Aorta (tissue), 5 donors: ENCODE results near the gene DAD1. TPM values are rescaled to one million over a fixed set of nuclear protein-coding genes. Genes with fewer than 3 reads are reported as not detected.
A peak's percentile ranks its signal among the peaks of the same experiment; 100 is the strongest.

Experiments used
- ATAC-seq: fragments of 200-7000 bp; cut with Tn5 transposase; one replicate; pipeline ENCODE4 v1.9.1; 2022; ENCODE audit warnings: moderate library complexity; ENCODE audit not compliant: low FRiP score
- DNase-seq, 2 donors: peaks; one replicate each; pipeline ENCODE4 v3.0.0-alpha.2; 2020
- H3K27ac ChIP-seq, 2 donors: one replicate each; pipeline ENCODE4 v1.5.1; 2013; ENCODE audit warnings: low read length in 2 of 2, mild to moderate bottlenecking in 2 of 2, moderate library complexity in 2 of 2, control low read depth in 1 of 2, inconsistent platforms in 1 of 2, low read depth in 1 of 2
- H3K27me3 ChIP-seq, 2 donors: one replicate each; pipeline ENCODE4 v1.6.1; 2013; ENCODE audit warnings: control low read depth in 1 of 2, low read length in 1 of 2, mild to moderate bottlenecking in 1 of 2, moderate library complexity in 1 of 2; ENCODE audit not compliant: insufficient read depth in 2 of 2, control insufficient read depth in 1 of 2
- H3K36me3 ChIP-seq, 2 donors: one replicate each; pipeline ENCODE4 v1.6.1; 2013; ENCODE audit warnings: control low read depth in 1 of 2, low read length in 1 of 2, mild to moderate bottlenecking in 1 of 2; ENCODE audit not compliant: insufficient read depth in 2 of 2, control insufficient read depth in 1 of 2
- H3K4me1 ChIP-seq, 2 donors: one replicate each; pipeline ENCODE4 v1.6.1; 2013; ENCODE audit warnings: low read length in 2 of 2, control low read depth in 1 of 2, mild to moderate bottlenecking in 1 of 2, moderate library complexity in 1 of 2; ENCODE audit not compliant: insufficient read depth in 2 of 2, control insufficient read depth in 1 of 2
- H3K4me3 ChIP-seq, 2 donors: one replicate each; pipeline ENCODE4 v1.5.1; 2013; ENCODE audit warnings: low read length in 2 of 2, control low read depth in 1 of 2, mild to moderate bottlenecking in 1 of 2
- H3K9me3 ChIP-seq: one replicate; pipeline ENCODE4 v1.6.1; 2013; ENCODE audit warnings: mild to moderate bottlenecking, low read length; ENCODE audit not compliant: control insufficient read depth
- WGBS, 2 donors: extraction: QIAGEN DNeasy Blood & Tissue Kit; methylation state at CpG; one replicate each; pipeline ENCODE4 v1.1.7; 2013; 5-methylcytosine and 5-hydroxymethylcytosine counted together
- intact Hi-C, 2 donors: fragments of 100-400 bp; cut with DNase I; formaldehyde crosslinking; loops; one replicate each; pipeline versions ENCODE4 v1.14.2 to v1.15.0; 2022
- polyA plus RNA-seq, 2 donors: library from polyadenylated mRNA; stranded (reverse); fragments of 200-250 nt; gene quantifications; one replicate each; pipeline ENCODE4 v1.2.3, GENCODE V29; 2013
- total RNA-seq, 2 donors: library from RNA; stranded (reverse); fragmentation: NEBNext Ultra II Directional; extraction: Animal tissue kit (Norgen Biotek cat#: 25700); gene quantifications; one replicate each; pipeline ENCODE4 v1.2.1, GENCODE V29; 2021
- donor health status: healthy with polysubstance abuse.
- donor health status: Bipolar disorder and iron deficiency.
- donor health status: DM: no; HTN: no; CAD: no.
- donor health status: DM: no; HTN: no; CAD: no.
- donor health status: DM: yes; HTN: yes; CAD: no.

Gene DAD1
- total and polyA plus RNA-seq, 4 donors = 143 to 309 (median 195) TPM

DNA sequence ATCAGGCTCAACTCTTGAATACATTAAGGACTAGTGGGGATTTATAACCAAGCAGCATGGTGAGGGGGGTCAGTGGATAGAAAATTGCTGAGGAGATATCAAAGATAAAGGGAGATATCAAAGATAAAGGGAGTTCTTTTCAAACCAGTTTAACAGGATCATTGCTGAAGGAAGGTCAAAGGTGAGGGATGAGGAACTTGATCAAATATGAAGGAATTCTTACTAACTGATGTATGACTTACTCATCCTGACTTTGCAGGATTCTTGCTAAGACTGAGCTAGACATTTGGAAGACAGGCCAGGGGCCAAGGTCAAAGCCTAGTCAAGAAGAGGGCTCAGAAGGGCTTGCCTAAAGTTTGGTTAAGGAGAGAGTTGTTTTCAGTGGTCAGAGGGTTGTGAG lies 13.8 kb upstream of the DAD1 start:
- no peak for DNase-seq
- peaks cover 0 to 10% of the 10 kb centered on the region in 2 donors for H3K36me3 ChIP-seq
- H3K9me3 ChIP-seq = no peaks in the 10 kb centered on the region
- H3K4me1 ChIP-seq = no peaks in the 10 kb centered on the region
- no peak for ATAC-seq
- no peaks in the 10 kb centered on the region for H3K27me3 ChIP-seq
- no peak overlapping the region for H3K4me3 ChIP-seq
- intact Hi-C loops = no loop called here
- H3K27ac ChIP-seq = no peak overlapping the region

DNA sequence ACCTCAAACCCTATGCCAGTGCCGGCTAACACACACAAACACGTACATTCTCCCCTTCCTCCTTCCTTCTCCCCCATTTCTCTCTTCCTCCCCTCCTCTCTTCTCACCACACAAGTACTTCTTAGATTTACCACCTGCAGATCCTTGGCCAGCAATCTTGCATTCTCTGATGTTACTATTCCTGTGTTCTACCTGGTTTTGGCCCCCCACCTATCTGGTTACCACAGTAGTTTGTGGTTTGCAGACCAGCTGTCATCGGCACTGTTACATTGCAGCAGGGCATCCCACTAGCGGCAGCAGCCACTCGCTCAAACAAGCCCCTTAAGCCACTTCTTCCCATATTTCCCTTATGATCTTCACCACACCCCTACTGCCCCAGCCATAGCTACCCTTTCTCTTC lies 13.0 kb upstream of the DAD1 start:
- Histone ChIP-seq H3K9me3 (no peaks in the 10 kb centered on the region), H3K27me3 (no peaks in the 10 kb centered on the region), H3K4me1 (no peaks in the 10 kb centered on the region), H3K27ac (no peak overlapping the region), H3K4me3 (no peak overlapping the region), H3K36me3 (peaks cover 0 to 8% of the 10 kb centered on the region in 2 donors)
- 92 to 96% methylated on average over 5 of the region's 5 CpGs for WGBS, 2 donors
- intact Hi-C loops = no loop called here
- DNase-seq (no peak), ATAC-seq (no peak)

DNA sequence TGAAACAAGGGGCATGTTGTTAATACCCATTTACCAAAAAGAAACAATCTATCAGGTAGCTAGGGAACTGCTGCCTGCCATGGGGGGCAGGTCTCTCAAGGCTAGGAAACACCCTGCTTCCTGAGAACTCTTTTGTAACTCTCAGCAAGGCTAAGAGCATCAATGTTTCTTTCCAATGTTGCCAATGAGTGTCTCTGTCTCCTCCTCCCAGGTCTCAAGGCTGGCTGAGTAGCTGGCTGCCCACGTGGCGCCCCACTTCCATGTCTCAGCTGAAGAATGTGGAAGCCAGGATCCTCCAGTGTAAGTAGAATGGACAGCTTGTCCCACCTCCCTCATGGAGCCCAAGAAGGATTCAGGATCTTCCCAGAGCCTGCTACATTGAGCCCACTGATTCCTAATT lies 12.4 kb upstream of the DAD1 start:
- intact Hi-C loops = no loop called here
- Histone ChIP-seq H3K27ac (no peak overlapping the region), H3K9me3 (no peaks in the 10 kb centered on the region), H3K4me1 (no peaks in the 10 kb centered on the region), H3K36me3 (peaks cover 0 to 8% of the 10 kb centered on the region in 2 donors), H3K27me3 (no peaks in the 10 kb centered on the region), H3K4me3 (no peak overlapping the region)
- 94 to 96% methylated on average over 2 of the region's 2 CpGs for WGBS, 2 donors
- DNase-seq (no peak), ATAC-seq (no peak)

- intact Hi-C loops = no loop called here
- ATAC-seq (no peak), DNase-seq (no peak)
- no peak overlapping the region for H3K4me3 ChIP-seq
- no peak overlapping the region for H3K27ac ChIP-seq
- H3K27me3 ChIP-seq = no peaks in the 10 kb centered on the region
- H3K4me1 ChIP-seq = no peaks in the 10 kb centered on the region
- H3K9me3 ChIP-seq = no peaks in the 10 kb centered on the region
- peaks cover 0 to 5% of the 10 kb centered on the region in 2 donors for H3K36me3 ChIP-seq
Measured at GRCh38 chr14:22600027-22600426, 11.0 kb upstream of the DAD1 start.

GRCh38 chr14:22599349-22599748 lies 10.3 kb upstream of the DAD1 start:
- intact Hi-C loops = no loop called here
- Histone ChIP-seq H3K9me3 (no peaks in the 10 kb centered on the region), H3K36me3 (peaks cover 0 to 2% of the 10 kb centered on the region in 2 donors), H3K27ac (peak overlapping the region in 1 of 2 donors; percentile 55), H3K4me1 (no peaks in the 10 kb centered on the region), H3K27me3 (no peaks in the 10 kb centered on the region), H3K4me3 (peak overlapping the region; percentile 60 to 61)
- no peak for DNase-seq
- ATAC-seq = no peak
- WGBS, 2 donors = 71 to 78% methylated on average over 3 of the region's 3 CpGs

- no peak for DNase-seq
- Histone ChIP-seq H3K27ac (peak overlapping the region in 1 of 2 donors; percentile 76), H3K27me3 (no peaks in the 10 kb centered on the region), H3K36me3 (peaks cover 0 to 2% of the 10 kb centered on the region in 2 donors), H3K9me3 (no peaks in the 10 kb centered on the region), H3K4me1 (no peaks in the 10 kb centered on the region), H3K4me3 (peak overlapping the region; percentile 60 to 61)
- ATAC-seq = peak; percentile 87
- intact Hi-C loops = no loop called here
- 2 to 3% methylated on average over 5 of the region's 5 CpGs for WGBS, 2 donors
Measured at GRCh38 chr14:22598896-22599244, 9.8 kb upstream of the DAD1 start.

DNA sequence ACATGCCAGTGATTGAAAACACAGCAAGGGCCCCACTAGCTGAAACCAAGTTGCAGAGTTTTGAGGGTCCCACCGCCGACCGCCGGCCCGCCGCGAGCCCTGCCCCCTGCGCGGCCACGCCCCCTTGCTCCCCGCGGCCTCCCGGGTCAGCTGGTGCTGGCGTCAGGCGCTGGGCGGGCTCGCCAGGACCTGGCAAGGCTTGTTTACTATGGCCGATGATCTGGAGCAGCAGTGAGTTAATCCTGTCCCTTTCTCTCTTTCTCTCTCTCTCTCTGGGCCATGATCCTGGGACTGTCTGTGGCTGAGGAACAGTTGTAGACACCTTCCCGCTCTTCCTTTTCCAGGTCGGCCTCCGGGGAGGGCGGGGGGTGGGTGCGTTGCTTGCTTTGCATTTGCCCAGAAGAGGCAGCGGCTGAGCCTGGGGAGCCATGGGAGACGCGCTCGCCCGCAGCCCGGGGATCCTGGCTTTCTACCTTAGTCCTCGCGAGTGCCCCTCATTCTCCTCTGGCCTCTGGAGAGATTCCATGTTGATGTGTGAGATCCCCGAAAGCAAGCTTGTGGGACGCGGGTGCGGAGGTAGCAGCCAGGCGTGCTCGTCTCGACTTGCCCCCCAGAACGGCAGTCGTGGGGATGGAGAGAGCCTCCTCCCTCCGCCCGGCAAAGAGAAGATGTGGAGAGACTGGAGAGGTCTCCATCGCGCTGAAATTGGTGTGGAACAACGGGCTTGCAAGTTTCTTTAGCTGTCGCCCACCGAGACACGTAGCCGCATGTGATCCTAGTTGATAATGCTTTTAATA lies 9.3 kb upstream of the DAD1 start, which contains the start of gene ABHD4:
Gene ABHD4, plus strand, starts transcription at position 202 of the 797 bp plus-strand sequence. Its CDS starts 7 bp downstream, at position 209.
- intact Hi-C loops = no loop called here
- DNase-seq = peak; percentile 93 to 94
- Histone ChIP-seq H3K4me3 (peak within 1 kb of the TSS; percentile 60 to 61), H3K27ac (peak within 1 kb of the TSS in 1 of 2 donors; percentile 76), H3K27me3 (no peaks in the 10 kb centered on the region), H3K4me1 (no peaks in the 10 kb centered on the region), H3K9me3 (no peaks in the 10 kb centered on the region), H3K36me3 (peaks cover 0 to 2% of the 10 kb centered on the region in 2 donors)
- ATAC-seq = peak; percentile 95
- WGBS, 2 donors = 0 to 1% methylated on average over 49 of the region's 49 CpGs

DNA sequence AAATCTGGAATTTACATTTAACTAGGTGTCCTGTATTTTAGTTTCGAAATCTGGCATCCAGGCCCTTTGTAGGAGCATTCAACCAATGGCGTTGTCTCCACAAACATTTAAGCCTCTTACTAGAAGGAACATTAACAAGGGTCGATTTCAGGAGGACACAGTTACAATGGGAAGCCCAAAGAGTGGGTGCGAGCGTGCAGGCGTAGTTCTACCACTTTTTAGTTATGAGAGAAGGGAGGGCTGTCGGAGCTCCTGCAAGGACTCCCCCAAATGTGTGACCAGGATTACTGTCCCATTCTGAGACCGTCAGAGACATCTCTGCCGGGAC lies 8.7 kb upstream of the DAD1 start:
- Histone ChIP-seq H3K9me3 (no peaks in the 10 kb centered on the region), H3K4me1 (no peaks in the 10 kb centered on the region), H3K4me3 (peak overlapping the region; percentile 0 to 60), H3K36me3 (peaks cover 0 to 2% of the 10 kb centered on the region in 2 donors), H3K27me3 (no peaks in the 10 kb centered on the region), H3K27ac (no peak overlapping the region)
- WGBS, 2 donors = 5 to 7% methylated on average over 9 of the region's 9 CpGs
- intact Hi-C loops = no loop called here
- DNase-seq (no peak), ATAC-seq (no peak)

- Histone ChIP-seq H3K9me3 (no peaks in the 10 kb centered on the region), H3K27ac (no peak overlapping the region), H3K4me3 (no peak overlapping the region), H3K27me3 (no peaks in the 10 kb centered on the region), H3K36me3 (peaks cover 0 to 2% of the 10 kb centered on the region in 2 donors), H3K4me1 (no peaks in the 10 kb centered on the region)
- ATAC-seq (no peak), DNase-seq (no peak)
- intact Hi-C loops = no loop called here
- 83 to 88% methylated on average over 6 of the region's 6 CpGs for WGBS, 2 donors
Measured at GRCh38 chr14:22597265-22597664, 8.2 kb upstream of the DAD1 start.
